Measurements from ENCODE around the gene EPN2.

The EPN2 gene

DNA sequence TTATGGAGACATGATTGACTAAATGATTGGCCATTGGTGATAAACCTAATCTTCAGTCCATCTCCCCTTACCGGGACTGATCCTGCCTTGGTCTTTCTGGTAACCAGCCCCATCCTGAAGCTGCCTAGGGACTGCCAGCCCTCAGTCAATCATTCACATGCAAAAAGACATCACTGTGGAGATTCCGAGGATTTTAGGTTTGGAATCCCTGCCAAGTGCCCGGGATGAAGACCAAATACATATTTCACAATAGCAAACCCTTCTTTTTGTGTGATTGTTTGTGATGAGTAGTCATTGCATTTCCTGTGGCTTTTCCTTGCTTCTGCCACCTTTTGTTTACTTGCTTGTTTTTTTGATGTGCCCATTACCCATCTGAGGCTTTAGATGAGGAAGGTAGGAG lies 44.0 kb downstream of the EPN2 start:
- CTCF ChIA-PET: no interaction called here
- no peak overlapping the region for H3K4me3 ChIP-seq (ENCODE audit: low read depth, low read length)
- POLR2A ChIA-PET: no interaction called here
- TF ChIP-seq, protein P1, sequence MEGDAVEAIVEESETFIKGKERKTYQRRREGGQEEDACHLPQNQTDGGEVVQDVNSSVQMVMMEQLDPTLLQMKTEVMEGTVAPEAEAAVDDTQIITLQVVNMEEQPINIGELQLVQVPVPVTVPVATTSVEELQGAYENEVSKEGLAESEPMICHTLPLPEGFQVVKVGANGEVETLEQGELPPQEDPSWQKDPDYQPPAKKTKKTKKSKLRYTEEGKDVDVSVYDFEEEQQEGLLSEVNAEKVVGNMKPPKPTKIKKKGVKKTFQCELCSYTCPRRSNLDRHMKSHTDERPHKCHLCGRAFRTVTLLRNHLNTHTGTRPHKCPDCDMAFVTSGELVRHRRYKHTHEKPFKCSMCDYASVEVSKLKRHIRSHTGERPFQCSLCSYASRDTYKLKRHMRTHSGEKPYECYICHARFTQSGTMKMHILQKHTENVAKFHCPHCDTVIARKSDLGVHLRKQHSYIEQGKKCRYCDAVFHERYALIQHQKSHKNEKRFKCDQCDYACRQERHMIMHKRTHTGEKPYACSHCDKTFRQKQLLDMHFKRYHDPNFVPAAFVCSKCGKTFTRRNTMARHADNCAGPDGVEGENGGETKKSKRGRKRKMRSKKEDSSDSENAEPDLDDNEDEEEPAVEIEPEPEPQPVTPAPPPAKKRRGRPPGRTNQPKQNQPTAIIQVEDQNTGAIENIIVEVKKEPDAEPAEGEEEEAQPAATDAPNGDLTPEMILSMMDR (IDR thresholded peaks at IDR 0.05; ENCODE audit: insufficient read depth, low read length, missing control alignments): no peak
- no peak for DNase-seq (ENCODE audit: low read depth, low spot score)

DNA sequence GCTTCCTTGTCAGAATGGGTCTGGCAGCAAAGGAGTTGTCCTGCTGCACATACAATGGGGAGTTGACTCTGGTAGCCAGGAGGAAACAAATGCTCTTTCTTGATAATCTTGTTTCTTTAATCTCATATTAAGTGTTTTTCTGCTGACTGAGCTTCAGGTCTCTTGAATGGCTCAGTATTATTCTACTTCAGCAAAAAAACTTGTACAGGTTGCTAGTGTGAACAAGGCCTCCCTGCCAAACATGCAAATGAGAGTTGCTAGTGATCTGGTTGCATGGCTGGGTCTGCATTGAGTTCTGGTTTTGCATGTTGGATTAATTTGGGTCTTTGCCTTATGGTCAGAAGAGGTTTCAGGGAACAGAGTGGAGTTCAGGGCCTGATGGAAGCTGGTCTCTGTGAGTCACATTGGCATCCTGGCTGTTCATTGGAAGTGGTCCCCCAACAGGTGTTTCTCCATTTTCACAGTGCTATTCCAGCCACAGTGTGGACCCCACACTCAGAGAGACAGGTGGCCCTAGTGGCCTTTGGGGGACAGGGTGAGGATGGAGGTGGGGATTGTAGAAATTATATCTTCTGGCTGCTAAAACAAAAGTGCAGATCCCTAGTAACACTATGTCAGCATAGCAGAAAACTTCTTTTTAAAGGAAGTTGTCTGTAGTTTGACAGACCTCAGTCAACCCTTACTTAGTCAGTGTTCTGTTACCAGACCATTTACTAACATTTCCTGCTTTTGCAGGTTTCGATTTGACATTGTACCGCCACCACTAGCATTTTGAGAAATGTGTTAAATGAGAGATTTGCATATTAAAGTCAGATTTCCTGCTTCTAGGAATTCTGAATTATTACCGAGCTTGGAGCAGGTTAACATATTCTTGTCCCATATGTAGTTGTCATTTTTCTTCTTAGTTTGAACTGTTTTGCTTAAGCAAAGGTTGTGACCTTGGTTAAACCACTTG lies 47.1 kb downstream of the EPN2 start:
- CTCF ChIA-PET: interaction anchor here (1.2 to 1.8 kb wide), 2 partner anchors 12 to 20 kb away, joined by 3 to 4 read pairs; no protein-coding TSS in a partner anchor
- H3K4me3 ChIP-seq (ENCODE audit: low read depth, low read length): no peak overlapping the region
- no peak for DNase-seq (ENCODE audit: low read depth, low spot score)
- POLR2A ChIA-PET: no interaction called here
- TF ChIP-seq, protein P1 (IDR thresholded peaks at IDR 0.05; ENCODE audit: insufficient read depth, low read length, missing control alignments): no peak

DNA sequence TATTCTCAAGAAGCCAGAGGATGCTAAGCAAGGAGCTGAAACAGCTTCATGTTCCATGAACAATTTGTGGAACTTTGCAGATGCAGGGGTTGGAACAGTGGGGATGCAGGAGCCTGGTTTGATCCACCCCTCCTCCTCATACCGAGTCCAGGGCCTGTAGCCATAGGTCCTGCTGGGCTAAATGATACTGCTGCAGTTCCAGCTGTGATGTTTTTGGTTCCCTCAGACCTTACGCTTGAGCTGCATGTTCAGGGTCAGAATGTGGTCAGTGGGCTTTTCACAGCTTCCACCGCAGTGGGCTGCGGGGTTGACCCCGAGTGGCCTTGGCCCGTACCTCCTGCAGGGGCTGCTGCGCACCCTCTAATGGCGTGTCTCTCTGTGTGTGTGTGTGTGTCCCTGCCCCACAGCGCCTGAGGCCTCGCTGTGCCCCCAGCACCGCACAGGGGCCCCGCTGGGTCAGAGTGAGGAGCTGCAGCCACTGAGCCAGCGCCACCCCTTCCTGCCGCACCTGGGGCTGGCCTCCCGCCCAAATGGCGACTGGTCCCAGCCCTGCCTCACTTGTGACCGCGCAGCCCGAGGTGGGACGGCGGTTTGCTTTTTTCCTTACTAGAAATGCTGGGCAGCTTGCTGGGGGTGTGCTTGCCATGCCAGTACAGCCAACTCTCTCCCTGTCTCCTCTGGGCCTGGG lies 48.2 kb downstream of the EPN2 start:
- no peak for DNase-seq (ENCODE audit: low read depth, low spot score)
- H3K4me3 ChIP-seq (ENCODE audit: low read depth, low read length): no peak overlapping the region
- TF ChIP-seq, protein P1 (IDR thresholded peaks at IDR 0.05; ENCODE audit: insufficient read depth, low read length, missing control alignments): no peak
- CTCF ChIA-PET: interaction anchor here (1.2 to 1.8 kb wide), 3 partner anchors 9 to 21 kb away, joined by 3 to 6 read pairs (median 4); no protein-coding TSS in a partner anchor
- POLR2A ChIA-PET: no interaction called here

DNA sequence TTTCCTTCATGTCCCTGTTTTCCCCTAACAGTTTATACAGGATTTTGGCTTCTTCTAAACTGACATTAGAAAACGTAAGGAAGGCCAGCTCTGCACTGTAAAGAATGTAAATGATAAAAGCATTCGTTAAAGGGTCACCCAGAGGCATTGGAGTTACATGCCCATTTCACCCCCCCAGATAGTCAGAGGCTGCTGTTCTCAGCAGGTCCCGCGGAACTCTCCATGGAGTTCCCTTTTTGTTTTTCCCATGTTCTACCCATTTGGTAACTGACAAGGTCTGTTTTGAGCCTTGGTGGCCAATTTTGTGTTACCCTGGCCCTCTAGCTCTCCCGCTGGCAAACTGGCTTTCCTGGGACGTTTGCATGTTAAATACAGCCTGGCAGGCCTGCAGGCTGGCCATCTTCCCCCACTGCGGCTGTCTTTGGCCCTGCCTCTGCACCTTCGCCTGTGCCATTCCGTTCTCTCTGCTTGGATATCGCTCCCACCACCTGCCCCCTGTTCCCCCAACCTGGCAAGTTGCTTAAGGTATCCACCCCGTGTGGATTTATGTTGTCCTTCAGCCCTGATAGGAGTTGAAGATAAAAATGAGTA lies 49.7 kb downstream of the EPN2 start:
- DNase-seq (ENCODE audit: low read depth, low spot score): no peak
- CTCF ChIA-PET: interaction anchor here (1.5 kb wide), 1 partner anchor 11 kb away, joined by 6 read pairs; no protein-coding TSS in a partner anchor
- POLR2A ChIA-PET: no interaction called here
- no peak overlapping the region for H3K4me3 ChIP-seq (ENCODE audit: low read depth, low read length)
- TF ChIP-seq, protein P1 (IDR thresholded peaks at IDR 0.05; ENCODE audit: insufficient read depth, low read length, missing control alignments): no peak

DNA sequence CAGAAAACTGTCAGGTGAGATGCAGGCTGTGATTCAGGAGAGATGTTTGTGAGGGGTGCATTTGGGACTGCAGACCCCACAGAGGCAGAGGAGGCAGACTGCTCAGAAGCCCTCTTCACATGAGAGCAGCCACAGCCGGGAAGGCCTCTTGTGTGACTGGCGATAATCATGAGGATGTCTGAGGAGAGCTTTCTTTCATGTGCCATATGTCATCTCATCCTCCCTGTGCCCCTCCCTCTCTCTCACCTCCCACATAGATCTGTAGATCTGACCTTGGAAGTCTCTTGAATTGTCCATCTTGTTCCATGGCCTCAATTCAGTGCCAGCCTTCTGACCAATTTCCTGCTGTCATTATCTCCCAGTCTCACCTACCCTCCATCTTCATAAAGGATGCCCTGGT lies 50.5 kb downstream of the EPN2 start:
- no peak for DNase-seq (ENCODE audit: low read depth, low spot score)
- CTCF ChIA-PET: no interaction called here
- TF ChIP-seq, protein P1 (IDR thresholded peaks at IDR 0.05; ENCODE audit: insufficient read depth, low read length, missing control alignments): no peak
- POLR2A ChIA-PET: no interaction called here
- no peak overlapping the region for H3K4me3 ChIP-seq (ENCODE audit: low read depth, low read length)

DNA sequence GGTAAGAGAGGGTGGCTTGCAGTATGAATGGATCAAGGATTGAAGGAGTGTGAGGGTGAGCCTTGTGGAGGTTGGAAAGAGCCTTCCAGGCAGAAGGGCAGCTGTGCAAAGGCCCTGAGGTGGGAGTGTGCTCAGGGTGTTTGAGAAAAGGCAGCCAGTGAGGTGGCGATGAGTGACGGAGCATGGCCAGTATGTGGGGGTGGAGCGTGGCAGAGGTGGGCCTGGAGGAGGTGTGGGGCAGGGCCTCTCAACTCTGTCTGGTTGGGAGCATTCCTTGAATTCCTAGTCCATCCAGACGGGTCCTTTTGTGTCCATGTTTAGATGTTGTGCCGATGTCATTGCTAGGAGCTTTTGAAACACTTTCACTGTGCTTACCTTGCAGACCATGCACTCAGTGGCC lies 51.3 kb downstream of the EPN2 start:
- DNase-seq (ENCODE audit: low read depth, low spot score): no peak
- CTCF ChIA-PET: no interaction called here
- POLR2A ChIA-PET: no interaction called here
- TF ChIP-seq, protein P1 (IDR thresholded peaks at IDR 0.05; ENCODE audit: insufficient read depth, low read length, missing control alignments): no peak
- no peak overlapping the region for H3K4me3 ChIP-seq (ENCODE audit: low read depth, low read length)

Data from AG04449 (cell line).